AG10803 (cell line): ENCODE data around the gene NIPAL4.

Experiments
- DNase-seq: peaks from one replicate; pipeline ENCODE4 v3.0.0; 2010; ENCODE audit warnings: low read depth
- H3K4me3 ChIP-seq: 2 replicates; pipeline ENCODE4 v1.5.1; 2011; ENCODE audit warnings: mild to moderate bottlenecking, low read length, control low read depth
- TF ChIP-seq, protein P1 (sequence below): conservative IDR thresholded peaks from 2 replicates; pipeline ENCODE4 v1.5.1; 2011; ENCODE audit warnings: mild to moderate bottlenecking, low read length, control low read depth, inconsistent platforms

NIPAL4 gene

DNA sequence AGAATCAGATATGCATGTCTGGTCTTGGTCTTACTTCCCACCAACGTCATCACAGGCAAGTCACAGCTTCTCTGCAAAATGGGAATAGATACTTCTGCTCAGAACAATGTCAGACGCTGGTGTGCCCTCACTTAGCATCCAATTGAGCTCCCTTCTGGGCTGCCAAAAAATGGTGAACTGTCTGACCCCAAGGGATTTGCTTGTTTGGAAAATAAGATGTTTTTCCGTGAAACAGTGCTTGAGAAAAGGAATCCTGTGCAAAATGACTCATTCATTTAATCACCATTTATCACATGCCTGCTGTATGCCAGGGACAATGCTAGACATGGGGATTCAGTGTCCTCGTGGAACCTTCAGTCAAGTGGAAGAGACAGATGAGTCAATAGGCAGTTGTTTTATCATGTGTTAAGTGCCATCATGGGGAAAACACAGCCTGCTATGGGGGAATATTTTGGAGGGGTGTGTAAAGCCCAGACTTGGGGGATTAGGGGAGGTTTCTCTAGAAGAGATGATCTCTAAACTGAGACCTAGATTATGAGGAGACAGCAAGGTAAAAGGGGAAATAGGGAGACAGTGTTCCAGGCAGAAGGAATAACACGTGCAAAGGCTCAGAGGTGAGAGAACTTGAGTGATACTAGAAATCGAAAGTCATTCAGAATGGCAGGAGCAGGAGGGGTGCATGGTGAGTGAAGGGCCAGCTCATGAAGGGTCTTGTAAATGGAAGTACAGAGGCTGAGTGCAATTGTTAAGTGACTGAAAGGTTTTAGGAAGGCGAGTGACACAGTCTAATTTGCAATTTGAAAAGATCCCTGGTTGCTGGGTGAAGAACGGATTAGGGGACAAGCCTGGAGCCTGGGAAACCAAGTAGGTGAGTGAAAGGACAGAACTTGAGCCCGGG is 3.9 kb downstream of the NIPAL4 start:
- peak; percentile 59 for DNase-seq
- no peak overlapping the region for H3K4me3 ChIP-seq
- TF ChIP-seq, protein P1, sequence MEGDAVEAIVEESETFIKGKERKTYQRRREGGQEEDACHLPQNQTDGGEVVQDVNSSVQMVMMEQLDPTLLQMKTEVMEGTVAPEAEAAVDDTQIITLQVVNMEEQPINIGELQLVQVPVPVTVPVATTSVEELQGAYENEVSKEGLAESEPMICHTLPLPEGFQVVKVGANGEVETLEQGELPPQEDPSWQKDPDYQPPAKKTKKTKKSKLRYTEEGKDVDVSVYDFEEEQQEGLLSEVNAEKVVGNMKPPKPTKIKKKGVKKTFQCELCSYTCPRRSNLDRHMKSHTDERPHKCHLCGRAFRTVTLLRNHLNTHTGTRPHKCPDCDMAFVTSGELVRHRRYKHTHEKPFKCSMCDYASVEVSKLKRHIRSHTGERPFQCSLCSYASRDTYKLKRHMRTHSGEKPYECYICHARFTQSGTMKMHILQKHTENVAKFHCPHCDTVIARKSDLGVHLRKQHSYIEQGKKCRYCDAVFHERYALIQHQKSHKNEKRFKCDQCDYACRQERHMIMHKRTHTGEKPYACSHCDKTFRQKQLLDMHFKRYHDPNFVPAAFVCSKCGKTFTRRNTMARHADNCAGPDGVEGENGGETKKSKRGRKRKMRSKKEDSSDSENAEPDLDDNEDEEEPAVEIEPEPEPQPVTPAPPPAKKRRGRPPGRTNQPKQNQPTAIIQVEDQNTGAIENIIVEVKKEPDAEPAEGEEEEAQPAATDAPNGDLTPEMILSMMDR = no peak

DNA sequence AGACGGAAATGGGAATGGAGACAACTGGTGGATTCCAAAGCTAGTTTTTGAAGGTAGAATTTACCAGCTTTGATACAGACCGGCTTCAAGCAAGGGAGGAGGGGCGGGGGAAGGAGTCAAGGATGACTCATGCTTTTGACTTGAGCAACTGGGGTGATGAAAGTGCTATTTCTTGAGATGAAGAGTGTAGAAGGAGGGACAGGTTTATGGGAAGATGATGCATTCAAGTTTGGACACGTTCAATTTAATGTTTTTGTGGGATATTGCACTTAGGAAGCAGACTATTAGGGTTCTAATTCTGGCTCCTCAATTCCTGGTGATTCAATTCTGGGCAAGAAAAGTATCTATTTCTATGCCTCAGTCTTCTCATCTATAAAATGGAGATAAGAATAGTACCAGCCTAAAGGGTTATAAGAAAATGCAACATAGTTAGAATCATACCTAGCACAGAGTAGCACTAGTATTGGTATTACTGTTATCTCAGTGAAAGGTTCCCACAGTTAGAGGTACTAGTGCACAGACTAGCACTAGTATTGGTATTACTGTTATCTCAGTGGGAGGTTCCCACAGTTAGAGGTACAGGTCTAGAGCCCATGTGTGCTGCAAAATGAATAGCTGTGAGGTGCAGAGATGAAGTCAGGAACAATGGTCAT is 4.6 kb downstream of the NIPAL4 start:
- DNase-seq = peak; percentile 92
- no peak overlapping the region for H3K4me3 ChIP-seq

DNA sequence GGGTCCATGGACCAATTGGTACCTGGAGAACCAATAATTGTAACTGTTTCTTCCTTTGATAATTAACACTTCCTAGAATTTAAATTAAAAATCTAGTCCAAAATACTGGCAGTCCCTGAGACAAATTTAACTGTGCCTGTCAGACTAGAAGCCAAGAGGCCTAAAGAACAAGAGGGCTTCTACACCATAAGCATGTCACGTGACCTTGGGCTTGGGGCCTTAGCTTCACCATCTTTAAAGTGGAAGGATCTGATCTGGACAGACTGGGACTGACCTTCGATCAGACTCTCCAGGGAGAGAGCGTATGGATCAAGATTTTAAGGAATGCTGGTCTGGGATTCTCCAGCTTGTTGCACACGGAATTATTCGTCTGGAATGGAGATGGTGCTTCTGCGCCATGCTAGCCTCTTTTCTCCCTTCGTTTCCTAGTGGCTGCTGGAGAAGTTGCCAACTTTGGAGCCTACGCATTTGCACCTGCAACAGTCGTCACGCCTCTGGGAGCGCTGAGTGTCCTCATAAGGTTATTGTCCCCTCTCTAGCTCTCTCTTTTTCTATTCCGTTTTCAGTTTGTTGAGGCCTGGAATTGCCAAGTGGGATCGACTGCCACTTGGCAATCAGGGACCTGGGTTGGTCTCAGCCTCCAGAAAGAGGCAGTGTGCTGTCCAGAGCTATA is 8.4 kb downstream of the NIPAL4 start:
- TF ChIP-seq, protein P1 = no peak
- DNase-seq = no peak
- H3K4me3 ChIP-seq = no peak overlapping the region

More for the DNA sequence above, 4.6 kb downstream of the NIPAL4 start:
- TF ChIP-seq, protein P1 = no peak

DNA sequence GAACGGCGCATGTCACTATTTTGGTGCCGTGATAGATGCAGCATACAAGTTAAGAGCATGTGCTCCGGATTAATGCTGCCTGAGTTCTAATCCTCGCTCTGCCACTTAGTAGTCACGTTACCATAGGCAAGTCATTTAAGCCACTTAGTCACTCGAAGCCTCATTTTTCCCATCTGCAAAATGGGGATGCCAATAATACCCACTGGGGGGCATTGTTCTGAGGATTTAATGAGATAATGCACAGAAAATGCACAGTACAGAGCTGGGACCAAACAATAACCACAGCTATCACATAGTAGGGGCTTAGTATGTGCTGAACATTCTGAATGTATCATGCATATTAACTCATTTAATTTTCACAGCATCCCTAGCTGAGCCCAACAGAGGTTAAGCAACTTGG is 9.1 kb downstream of the NIPAL4 start:
- TF ChIP-seq, protein P1 = no peak
- H3K4me3 ChIP-seq = no peak overlapping the region
- no peak for DNase-seq

DNA sequence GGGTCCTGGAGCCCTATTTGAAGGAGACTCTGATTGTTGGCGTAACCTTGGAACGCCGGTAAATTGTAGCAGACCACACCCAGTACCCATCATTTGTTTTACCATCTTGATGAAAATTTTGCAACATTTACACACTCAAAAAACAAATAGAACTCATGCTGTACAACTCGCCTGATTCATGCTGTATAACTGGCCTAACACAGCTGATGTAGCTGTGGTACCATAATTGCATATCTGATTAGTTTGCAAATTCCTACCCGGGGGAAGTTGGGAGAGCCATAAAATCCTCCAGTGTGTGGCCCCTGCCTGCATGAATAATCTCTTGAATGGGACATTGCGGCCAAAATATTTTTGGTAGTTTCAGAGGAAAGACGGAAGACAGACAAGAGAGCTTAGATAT is 9.7 kb downstream of the NIPAL4 start:
- no peak for DNase-seq
- no peak overlapping the region for H3K4me3 ChIP-seq
- TF ChIP-seq, protein P1 = no peak

DNA sequence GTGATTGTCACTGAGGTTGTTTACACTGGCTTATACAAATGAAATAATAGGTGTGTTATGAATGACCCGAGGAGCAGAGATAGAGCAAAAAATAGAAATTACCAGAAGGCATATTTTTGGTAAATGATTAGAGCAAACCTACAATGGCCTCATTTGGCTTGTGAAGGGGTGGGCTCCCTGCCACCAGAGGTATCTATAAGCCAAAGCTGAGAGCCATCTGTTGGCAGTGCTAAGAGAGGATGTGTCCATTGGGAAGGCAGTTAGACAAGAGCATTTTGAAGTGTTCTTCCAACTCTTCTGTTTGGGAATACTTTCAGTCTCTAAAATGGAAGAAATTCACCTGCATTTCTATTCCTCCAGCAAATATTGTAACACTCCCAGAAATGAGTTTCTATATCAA is 10.6 kb downstream of the NIPAL4 start:
- H3K4me3 ChIP-seq = no peak overlapping the region
- TF ChIP-seq, protein P1 = no peak
- no peak for DNase-seq
